GM21390 (cell line): Measurements from ENCODE around the gene IBA57.

ENCODE experiments used
- ATAC-seq: cut with Tn5 transposase; IDR thresholded peaks from one replicate; pipeline ENCODE4 v1.9.1; 2021; ENCODE audit not compliant: unreplicated experiment

IBA57 gene

GRCh38 chr1:228144193-228144992, 21.2 kb upstream of the IBA57 start:
- ATAC-seq: no peak

GRCh38 chr1:228144993-228145343, 20.6 kb upstream of the IBA57 start:
- no peak for ATAC-seq

GRCh38 chr1:228145463-228146416, 19.9 kb upstream of the IBA57 start:
- ATAC-seq: no peak

GRCh38 chr1:228146417-228147150, 19.0 kb upstream of the IBA57 start:
- no peak for ATAC-seq

- no peak for ATAC-seq
These were observed 18.4 kb upstream of the IBA57 start for GRCh38 chr1:228147151-228147693.

- no peak for ATAC-seq
These were observed 17.8 kb upstream of the IBA57 start for GRCh38 chr1:228147768-228148167.

- ATAC-seq: no peak
These were observed 17.3 kb upstream of the IBA57 start for GRCh38 chr1:228148196-228148861.

GRCh38 chr1:228148935-228149405, 16.6 kb upstream of the IBA57 start:
- no peak for ATAC-seq

- no peak for ATAC-seq
These were observed 16.0 kb upstream of the IBA57 start, which contains the start of gene GJC2 for GRCh38 chr1:228149406-228150119. Gene GJC2 (plus strand): TSS chr1:228149930. CDS start chr1:228157759, 7,829 bp downstream.

- no peak for ATAC-seq
These were observed 15.5 kb upstream of the IBA57 start for GRCh38 chr1:228150120-228150460.

- no peak for ATAC-seq
These were observed 15.0 kb upstream of the IBA57 start for GRCh38 chr1:228150461-228151179.

GRCh38 chr1:228151180-228151925, 14.3 kb upstream of the IBA57 start:
- ATAC-seq: no peak

- no peak for ATAC-seq
These were observed 13.3 kb upstream of the IBA57 start for GRCh38 chr1:228152097-228152917.

- ATAC-seq: no peak
These were observed 12.7 kb upstream of the IBA57 start for GRCh38 chr1:228152918-228153258.

GRCh38 chr1:228154021-228154669, 11.5 kb upstream of the IBA57 start:
- no peak for ATAC-seq

- ATAC-seq: no peak
These were observed 10.7 kb upstream of the IBA57 start for GRCh38 chr1:228154670-228155571.
